Limb (tissue), 2 donors: Measurements from ENCODE around the gene ECE1.

Experiments used
- DNase-seq, 2 donors: peaks; one replicate each; pipeline ENCODE4 v3.0.0-alpha.2; 2016; ENCODE audit errors: extremely low spot score in 2 of 2

Gene ECE1

DNA sequence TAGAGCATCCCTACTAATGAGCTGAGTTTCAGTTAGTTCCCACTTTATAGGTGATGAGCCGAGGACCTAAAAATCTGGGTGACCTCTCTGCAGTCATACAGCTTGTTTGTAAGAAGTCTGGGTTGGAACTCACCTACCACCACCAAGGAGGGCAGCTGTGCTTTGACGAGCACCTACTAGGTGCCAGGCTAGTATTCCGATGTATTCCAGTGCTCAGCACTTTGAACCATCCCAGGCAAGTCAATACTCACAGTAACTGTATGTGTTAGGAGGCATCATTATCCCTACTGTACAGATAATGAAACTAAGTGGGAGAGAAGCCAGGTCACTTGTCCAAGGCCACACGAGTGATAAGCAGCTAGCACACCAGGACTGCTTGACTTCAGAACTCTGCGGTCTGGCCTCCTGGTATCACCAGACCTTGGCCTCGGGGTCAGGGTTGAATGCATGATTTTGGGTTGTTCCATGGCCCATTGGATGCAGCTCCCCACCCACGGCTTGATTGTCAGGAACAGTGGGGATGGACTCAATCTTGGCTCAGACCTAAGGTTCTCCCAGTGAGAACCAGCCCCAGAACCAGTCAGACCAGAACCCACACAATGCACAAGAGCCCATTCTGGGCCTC, 20.7 kb downstream of the ECE1 start:
- DNase-seq = no peak

DNA sequence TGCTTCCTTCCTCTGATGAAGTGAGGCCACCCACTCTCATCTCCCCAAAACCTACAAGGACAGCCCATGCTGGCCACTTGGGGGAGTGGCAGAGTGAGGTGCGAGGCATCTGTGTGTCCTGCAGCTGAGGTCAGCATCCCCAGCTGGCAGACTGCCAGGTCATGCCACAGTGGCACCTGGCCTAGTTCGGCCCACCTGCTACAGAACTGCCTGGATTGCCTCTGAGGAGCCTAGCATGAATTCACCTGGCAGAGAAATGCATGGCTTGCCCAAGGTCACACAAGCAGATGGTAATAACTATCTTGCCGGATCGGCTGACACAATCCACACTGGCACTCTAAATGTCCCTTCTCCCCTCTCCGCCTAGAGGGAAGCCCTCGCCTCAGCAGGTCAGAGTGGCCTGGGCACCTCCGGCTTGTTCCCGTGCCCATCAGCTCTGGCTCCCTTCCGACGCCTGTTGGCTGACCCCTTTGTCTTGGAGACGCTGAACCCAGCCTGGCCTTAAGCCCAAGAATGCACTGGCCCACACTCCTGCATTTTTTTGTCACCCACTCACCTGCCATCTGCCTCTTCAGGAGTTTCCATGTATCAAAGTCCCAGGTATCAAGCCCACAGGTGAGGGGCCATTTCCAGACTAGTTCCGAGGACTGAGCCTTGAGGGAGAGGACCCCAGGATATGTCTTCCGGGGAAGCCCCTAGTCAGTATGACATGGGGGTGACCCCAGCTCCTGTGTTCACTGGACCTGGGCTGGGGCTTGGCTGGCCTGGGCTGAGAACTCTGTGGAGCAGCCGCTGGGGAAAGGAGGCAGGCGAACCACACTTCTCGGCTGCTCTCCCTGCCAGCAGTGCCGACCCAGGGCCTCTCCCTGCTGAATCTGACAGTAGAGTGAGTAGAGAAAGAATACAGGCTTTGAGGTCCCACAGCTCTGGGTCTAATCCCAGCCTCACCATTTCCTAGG, 21.7 kb downstream of the ECE1 start:
- no peak for DNase-seq

- DNase-seq = no peak
These were observed 22.8 kb downstream of the ECE1 start for GRCh38 chr1:21267191-21268077.

DNA sequence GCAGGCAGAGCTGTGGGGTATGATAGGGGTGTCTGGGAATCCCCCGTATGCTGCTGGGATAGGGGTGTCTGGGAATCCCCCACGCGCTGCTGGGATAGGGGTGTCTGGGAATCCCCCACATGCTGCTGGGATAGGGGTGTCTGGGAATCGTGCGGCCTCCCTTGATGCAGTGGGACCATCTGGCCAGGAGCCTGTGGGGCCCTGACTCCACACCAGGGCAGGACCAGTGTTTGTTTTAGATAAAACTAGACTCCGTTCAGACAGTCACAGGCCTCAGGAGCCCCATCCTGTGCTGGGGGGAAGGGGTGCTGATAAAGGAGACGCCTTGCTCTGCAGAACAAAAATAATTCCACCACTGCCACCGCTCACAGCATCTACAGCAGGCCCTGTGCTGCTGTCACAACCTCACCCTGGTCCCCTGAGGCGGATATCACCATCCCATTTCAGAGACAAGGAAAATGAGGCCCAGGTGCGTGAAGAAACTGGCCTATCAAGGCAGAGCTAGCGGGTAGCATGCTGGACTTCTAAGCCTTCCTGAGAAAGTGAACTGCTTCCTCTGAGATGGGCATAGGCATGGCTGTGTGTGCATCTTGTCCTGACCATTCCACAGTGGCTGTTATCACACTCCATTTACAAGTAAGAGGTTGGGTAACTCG, 24.0 kb downstream of the ECE1 start:
- no peak for DNase-seq

- DNase-seq = no peak
These were observed 24.6 kb downstream of the ECE1 start for GRCh38 chr1:21265644-21266043.

- DNase-seq = no peak
These were observed 25.4 kb downstream of the ECE1 start for GRCh38 chr1:21264898-21265297.

DNA sequence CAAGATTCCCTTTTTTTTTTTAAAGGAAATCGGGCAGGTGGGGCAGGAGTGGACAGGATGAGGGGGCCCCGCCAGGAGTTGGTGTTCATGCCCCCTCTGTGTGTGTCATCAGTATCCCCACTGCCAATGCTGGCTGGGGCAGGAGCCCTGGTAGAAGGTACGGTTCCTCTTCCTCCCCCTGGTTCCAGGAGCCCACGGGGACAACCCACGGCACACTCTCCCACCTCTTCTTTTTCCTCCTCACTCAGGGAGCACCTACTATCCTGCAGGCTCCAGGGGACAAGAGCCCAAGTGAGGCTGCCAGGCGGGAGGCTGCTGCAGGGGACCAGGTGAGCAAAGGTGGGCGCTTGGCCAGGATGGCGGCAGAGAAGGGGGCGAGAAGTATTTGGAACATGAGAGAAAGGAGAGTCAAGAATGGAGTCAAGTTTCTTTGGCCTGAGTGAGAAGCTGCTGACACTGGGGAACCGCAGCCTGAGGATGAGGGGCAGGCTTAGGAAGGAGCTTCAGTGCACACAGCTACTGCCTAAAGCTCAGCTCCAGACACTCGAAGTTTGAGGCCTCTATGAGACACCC, 26.5 kb downstream of the ECE1 start:
- no peak for DNase-seq

DNA sequence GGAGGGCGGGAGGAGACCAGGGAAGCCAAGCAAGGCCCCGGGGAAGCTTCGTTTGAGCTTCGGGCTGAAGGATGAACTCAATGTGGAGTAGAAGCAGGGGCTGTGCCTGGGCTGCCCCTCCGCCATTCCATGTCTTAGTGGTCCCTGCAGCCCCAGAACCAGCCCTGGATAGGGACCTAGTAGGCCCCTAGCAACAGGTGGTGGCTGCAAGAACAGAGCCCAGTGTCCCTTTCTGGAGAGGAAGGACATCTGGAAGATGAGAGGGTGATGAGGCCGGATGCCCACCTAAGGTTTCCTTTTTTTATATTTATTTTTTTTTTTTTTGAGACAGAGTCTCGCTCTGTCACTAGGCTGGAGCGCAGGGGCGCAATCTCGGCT, 27.2 kb downstream of the ECE1 start:
- no peak for DNase-seq

DNA sequence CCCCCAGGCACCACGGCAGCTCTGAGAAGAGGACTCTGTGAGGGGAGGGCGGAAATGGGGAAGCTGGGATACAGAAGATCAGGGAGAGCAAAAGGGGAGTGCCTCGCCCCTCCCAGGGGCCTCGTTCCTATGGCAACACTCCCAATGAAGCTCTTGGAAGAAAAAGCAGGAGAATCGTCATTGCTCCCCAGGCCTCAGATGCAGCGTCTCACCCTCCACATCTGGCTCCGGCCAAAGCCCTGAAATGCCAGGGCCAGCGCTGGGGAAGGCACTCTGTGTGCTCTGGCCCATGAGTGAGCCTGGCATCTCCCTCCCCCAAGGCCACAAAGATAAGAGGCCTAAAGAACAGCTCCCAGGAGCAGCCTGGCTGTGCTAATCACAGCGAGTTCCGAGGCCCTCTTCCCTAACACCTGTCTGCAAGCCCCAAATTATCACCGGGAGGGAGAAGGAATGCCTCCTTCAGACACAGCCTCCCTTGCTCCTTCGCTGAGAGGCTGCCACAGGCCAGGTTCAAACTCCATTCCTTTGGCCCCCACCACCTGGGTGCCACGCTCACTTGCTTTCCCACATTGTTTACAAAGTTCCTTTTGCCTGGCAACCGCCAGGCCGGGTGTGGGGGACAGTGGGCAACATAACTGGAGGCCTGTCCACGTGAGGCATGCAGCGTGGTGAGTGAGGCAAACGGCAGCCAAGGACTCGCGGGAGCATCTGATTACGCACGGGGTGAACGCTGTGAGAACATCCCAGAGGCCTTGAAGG, 27.8 kb downstream of the ECE1 start:
- DNase-seq = peak; percentile 45 to 73

DNA sequence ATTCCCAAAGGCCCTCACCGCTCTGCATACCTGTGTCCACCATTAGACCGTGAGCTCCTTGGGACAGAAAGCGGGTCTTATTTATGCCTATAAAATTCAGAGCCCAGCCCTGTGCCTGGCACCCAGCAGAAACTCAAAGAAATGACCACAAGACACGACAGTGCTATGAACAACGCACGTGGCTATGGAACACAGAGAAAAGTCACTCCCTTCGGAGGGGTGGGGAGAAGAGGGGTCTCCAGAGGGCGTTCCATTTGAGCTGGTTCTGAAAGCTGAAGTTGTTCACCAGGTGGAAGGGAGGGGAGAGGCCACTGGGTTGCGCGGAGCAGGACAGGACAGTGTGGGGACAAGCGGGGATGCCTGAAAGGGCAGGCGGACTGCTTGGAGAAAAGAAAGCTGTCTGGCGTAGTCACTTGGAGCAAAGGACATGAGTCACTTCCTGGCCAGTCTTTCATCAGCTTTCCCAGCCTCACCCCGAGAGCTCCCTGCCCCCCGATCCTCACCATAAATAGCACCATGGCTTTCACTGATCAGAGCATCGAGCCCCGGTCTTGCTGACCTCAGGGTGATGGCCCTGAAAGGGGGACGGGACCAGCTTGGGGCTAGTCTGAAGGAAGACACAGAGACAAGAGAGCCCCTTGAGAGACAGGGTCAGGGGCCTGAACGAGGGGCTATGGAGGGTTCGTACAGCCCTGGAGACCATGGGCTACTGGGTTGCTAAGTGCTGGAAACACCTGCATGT, 28.5 kb downstream of the ECE1 start:
- peak in 1 of 2 donors; percentile 58 for DNase-seq

DNA sequence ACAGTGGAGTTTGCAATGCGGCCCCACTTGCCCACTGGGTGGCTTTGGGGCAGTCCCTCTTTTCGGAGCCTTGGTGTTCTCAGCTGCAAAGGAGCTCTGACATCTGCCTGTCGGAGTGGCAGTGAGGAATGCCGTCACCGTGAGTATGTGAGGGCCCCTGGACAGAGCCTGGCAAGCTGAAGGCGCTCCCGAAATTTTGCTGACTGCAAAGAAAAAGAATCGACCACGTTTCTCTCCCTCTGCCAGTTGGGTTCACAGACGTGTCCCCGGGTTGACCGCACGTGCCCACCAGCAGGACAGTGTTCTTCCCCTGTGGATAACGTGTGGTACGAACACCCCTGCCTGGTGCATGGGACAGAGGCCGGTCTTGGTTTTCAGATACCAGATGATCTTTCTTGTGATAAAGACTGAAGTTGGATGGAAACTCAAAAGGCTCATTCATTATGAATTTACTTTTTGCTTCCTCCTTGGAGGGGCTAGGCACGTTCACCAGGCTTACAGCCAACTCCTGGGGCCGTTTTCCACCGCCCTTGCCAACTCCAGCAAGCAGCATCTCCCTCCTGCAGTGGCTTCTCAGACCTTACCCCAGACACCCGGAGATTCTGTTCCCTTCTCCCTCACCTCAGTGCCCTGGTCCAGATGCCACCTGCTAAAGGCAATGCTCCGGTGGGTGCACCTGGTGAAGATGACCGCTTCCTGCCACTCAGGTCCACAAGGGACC, 29.7 kb downstream of the ECE1 start:
- DNase-seq = peak in 1 of 2 donors; percentile 81

- no peak for DNase-seq
These were observed 30.8 kb downstream of the ECE1 start for GRCh38 chr1:21259316-21260076.

DNA sequence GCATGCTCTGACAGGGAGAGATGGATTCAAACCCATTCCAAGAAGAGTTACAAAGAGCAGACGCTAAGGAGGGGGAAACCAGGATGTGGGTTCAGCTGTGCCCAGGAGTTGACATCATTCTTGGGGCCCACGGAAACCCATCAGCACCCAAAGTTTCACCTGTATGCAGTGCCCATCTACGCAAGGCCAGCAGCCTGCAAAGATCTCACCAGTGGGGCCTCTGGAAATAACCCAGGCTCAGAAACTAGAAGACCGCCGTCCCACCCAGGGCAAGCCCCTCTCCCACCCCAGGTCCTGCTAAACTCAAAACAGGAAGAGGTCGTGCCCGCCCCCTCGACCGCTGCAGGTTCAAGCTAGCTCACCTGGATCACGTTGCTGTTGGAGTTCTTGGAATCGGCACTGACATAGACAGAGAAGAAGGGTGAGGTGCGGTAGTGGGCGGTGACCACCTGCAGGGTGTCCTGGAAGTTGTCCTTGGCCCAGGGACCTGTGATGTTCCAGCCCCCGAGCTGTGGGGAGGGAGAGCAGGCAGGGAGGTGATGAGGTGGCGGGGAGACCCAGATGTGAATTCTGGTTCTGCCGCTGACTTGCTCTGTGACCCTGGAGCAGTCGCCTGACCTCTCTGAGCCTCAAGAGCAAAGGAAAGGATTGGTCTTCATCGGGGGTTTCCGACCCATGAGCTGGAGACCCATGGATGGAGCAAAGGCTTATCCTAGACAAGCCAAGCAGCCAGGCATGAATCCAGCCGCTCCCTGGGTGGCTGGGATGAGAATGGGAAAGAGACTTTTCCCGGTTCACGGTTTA, 31.7 kb downstream of the ECE1 start:
- DNase-seq = no peak

DNA sequence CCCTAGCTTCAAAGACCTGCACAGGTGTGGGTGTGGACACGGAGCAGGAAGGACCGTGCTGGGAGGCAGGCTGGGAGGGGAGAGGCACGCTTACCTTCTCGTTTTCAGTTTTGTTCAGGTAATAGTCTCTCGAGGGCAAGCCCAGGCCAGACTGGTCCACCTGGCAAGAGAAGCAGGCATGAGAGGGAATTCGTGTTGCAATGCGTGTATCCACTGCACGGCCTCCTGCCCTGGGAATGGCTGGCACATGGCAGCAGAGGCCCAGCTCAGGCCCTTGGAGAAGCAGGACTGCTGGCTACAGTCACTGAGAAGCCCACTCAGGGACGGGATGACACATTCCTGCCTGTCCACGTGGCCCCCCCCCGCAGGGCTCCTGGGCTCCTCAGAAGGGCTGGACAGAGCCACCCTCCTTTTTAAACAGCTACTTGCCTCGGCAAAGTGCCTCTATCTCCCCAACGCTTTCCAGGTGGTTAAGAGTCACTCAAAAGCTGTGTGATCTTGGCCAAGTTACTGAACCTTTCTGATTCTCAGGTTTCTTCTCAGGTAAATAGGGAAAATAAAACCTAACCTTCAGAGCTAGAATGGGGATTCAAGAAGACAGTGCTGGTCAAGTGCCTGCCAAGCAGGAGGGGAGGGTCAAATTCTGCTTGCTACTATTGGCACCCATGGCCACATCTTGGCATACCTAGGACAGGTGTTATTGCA, 32.7 kb downstream of the ECE1 start:
- no peak for DNase-seq

GRCh38 chr1:21256776-21257175, 33.5 kb downstream of the ECE1 start:
- DNase-seq = no peak

GRCh38 chr1:21255943-21256320, 34.3 kb downstream of the ECE1 start:
- DNase-seq = no peak
